Globus pallidus (tissue), 1 donor: Measurements from ENCODE around the gene WDR91.

Experiments used
- DNase-seq: peaks from one replicate; pipeline ENCODE4 v3.0.0-alpha.2; 2015; ENCODE audit warnings: low spot score

Gene WDR91

GRCh38 chr7:135160858-135161653 is 50.3 kb downstream of the WDR91 start:
- no peak for DNase-seq

- no peak for DNase-seq
Measured at GRCh38 chr7:135160098-135160857, 51.0 kb downstream of the WDR91 start.

GRCh38 chr7:135159359-135160085 is 51.8 kb downstream of the WDR91 start:
- no peak for DNase-seq

DNA sequence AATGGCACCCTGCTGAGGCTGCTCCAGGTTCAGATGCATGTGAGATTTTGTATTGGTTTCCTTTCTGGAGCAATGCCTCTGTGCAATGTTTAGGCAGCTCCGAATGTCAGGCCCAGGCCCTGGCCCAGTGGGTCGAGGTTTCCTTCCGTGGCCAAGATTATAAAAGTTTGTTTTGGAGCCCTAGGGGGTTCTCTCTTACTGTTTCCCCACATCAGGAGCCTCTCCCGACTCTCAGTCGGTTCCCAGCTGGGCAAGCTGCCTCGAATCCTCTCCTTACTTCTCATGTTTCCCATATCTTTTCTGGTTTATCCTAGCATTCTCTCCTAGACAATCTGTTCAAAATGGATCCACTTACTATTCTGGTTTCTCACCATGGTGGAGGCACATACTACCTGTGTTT is 52.5 kb downstream of the WDR91 start:
- no peak for DNase-seq

DNA sequence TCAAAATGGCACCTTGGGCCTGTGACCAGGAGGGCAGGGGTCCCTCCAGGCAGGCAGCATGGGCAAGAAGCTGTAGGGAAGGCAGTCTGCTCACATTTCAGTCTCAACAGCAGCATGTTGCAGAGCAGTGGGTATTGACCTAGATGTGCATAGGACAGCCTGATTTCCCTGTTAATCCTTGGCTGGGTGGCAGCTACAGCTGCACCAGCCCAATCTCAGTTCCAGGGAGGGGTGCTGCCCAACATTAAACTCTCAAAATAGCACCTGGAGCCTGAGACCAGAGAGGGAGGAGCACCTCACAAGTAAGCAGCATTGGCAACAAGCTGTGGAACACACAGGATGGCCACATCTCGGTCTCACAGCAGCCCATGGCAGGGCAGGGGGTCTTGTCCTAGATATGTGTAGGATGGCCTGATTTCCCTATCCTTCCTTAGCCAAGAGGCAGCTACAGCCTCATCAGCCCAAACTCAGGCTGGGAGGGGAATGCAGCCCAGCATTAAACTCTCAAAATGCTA is 53.1 kb downstream of the WDR91 start:
- DNase-seq, result no peak

DNA sequence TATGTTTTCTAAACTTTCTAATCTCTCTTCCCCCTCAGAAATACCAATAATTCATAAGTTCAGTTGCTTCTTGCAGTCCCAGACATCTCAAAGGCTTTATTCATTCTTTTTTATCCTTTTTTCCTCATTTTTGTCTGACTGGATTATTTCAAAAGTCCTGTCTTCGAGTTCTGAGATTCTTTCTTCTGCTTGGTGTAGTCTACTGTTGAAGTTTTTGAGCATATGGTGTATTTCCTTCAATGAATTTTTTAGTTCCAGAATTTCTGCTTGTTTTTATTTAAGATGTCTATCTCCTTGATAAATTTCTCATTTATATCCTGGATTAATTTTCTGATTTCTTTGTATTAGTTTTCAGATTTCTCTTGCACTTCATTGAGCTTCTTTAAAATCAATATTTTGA is 55.0 kb downstream of the WDR91 start:
- DNase-seq, result no peak

DNA sequence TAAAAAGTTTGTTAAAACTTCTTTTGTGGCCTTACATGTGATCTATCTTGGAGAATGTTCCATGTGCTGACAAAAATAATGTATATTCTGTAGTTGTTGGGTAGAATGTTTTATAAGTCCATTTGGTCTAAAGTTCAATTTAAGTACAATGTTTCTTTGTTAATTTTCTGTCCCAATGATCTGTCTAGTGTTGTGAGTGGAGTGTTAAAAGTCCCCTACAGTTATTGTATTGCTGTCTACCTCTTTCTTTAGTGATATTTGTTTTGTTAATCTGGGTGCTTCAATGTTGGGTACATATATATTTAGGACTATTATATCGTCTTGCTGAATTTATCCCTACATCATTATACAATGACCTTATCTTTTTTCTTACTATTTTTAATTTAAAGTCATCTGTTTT is 56.6 kb downstream of the WDR91 start:
- no peak for DNase-seq

- no peak for DNase-seq
Measured at GRCh38 chr7:135152442-135152841, 58.9 kb downstream of the WDR91 start.

- DNase-seq, result no peak
Measured at GRCh38 chr7:135151533-135151932, 59.8 kb downstream of the WDR91 start.

DNA sequence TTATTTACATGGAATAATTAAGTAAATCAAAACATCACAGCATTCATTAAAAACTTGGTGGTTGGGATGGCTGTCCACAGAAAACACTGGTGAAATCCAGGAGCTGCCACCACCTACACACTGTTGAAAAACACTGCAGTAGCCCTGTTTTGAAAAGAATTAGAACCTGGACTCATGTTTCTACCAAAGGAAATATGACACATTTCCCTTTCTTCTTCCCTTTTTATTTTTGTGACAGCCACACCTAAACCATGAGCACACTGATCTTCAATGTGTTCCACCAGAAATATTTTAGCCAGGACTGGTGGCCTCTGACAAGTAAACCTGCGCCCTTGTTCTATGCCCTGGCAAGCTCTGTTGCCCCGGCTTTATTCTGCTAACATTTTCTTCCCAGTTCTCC is 60.2 kb downstream of the WDR91 start:
- no peak for DNase-seq

GRCh38 chr7:135150072-135150782 is 61.1 kb downstream of the WDR91 start:
- no peak for DNase-seq

- DNase-seq, result peak; percentile 81
Measured at GRCh38 chr7:135147899-135148721, 63.2 kb downstream of the WDR91 start, which contains the start of gene TMEM140. Gene TMEM140, plus strand, starts transcription at chr7:135148072. Its CDS starts 16,370 bp downstream, at chr7:135164442.

DNA sequence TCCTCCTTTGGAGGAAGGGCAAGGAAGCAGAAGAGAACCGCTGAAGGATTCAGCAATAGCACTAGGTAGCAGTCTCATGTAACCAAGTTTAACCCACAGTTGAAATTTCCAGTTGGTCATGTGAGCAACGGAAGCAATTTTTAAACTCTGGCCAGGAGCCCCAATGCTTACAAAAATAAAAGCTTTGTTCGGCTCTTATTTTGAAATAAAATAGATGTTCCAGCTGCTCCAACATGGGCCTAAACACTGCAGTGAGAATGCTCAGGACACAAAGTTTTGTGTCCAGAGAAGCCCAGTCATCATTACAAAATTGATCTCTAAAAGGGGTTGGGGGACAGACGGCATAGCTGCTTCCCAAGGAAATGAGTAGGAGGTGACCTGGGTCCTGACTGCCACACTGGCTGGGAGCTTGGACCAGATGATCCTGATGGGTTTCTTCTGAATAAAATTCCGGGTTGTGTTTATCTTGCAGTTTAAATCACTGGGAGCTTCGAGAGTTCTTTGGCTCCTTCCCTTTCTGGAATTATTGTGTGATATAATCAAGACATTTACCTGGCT is 63.9 kb downstream of the WDR91 start:
- DNase-seq, result no peak

GRCh38 chr7:135143885-135144668 is 67.2 kb downstream of the WDR91 start:
- DNase-seq, result no peak
